Smooth muscle cell of the pulmonary artery (primary cell): ENCODE data around the gene CRYGB. TPM values are rescaled to one million over a fixed set of nuclear protein-coding genes. Genes with fewer than 3 reads are reported as not detected.

ENCODE experiments used
- total RNA-seq: library from RNA; depleted of rRNA; stranded (reverse); fragments of >200 nt; gene quantifications from 2 replicates; pipeline ENCODE4 v1.2.3, GENCODE V29; 2014

Gene CRYGB, protein sequence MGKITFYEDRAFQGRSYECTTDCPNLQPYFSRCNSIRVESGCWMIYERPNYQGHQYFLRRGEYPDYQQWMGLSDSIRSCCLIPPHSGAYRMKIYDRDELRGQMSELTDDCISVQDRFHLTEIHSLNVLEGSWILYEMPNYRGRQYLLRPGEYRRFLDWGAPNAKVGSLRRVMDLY
- total RNA-seq: not detected in 2 replicates

GRCh38 chr2:208146006-208146405, at the start of gene CRYGB:
Gene CRYGB, minus strand, starts transcription at chr2:208146158. Its CDS starts 38 bp downstream, at chr2:208146120.

GRCh38 chr2:208189810-208190503, 44.0 kb upstream of the CRYGB start, which contains the start of gene C2orf80:
Gene C2orf80, minus strand, starts transcription at chr2:208190030. Its CDS starts 3,044 bp downstream, at chr2:208186986.

DNA sequence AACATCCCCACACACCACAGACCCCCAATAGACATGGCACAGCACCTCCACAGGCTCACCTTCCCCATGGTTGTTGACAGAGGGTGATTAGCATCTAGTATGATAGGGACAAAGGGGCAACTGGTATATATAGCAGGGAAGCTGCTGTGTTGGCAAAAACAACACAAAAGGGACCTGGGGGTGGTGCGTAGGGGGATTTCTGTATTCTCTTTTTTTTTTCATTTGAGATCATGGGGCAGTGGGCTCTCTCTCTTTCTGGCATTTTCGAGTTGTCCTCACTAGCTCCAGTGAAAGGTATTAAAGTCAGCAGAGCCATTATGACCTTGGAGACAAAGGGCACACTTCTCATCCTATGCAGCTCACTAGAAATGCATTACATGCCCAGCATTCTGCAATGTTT, 17.5 kb upstream of the CRYGB start, which contains the start of gene CRYGA:
TSS of gene CRYGA (minus strand) at position 101 of the 400 bp plus-strand sequence. CDS start at position 68, 33 bp downstream.

DNA sequence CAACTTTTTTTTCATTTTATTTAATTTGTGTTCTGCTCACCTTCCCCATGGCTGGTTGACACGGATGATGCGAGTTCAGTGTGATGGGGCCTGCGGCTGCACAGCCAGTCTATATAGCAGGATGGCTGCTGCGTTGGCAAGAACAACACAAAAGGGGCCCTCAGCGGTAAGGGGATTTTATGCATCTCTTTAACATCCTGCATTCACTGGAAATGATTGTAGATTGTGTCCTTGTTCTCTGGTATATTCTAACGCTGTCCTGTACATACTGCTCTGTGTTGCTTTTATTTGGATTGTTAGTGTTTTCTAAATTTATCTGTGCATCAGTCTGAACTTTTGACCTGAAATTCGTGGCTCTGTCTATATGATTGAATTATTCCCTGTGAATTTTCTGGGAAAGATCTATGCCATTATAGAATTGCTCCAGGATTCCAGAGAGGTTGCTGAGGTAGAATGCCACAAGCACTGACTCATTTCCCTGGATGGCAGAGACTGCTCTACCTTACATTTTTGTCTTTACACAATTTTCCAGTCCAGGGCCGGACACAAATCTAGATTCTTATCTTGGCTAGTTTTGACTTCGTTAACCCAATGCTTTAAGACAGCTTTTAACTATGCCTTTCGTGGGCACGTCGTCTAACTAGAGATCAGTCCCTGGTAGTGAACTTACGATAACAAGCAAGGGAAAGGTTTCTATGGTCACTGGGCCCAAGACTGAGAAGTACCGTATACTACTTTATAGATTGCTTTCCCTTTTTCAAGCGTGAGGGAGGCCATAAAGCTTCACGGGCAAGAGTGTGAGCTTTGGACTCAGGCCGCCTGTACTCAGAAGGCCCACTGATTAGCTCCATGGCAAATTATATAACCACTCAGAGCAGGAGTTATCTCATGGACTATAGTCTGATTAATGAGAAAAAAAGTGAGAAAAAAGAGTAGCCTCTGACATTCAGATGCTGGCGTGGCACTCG, 15.9 kb downstream of the CRYGB start, which contains the start of gene CRYGC:
TSS of gene CRYGC (minus strand) at position 85 of the 968 bp plus-strand sequence. CDS start at position 49, 36 bp downstream.

GRCh38 chr2:208124013-208124715, 21.8 kb downstream of the CRYGB start, which contains the start of gene CRYGD:
Gene CRYGD, minus strand, starts transcription at chr2:208124524. Its CDS starts 51 bp downstream, at chr2:208124473.

Other genes starting within 250 kb of the CRYGB start
- 13.5 and 18.1 TPM in 2 replicates for gene PLEKHM3, start 120.6 kb downstream of the CRYGB start, total RNA-seq
- not detected in 2 replicates for gene CRYGD, start 21.6 kb downstream of the CRYGB start, total RNA-seq
- not detected in 2 replicates for gene CRYGC, start 16.3 kb downstream of the CRYGB start, total RNA-seq
- not detected in 2 replicates for gene CRYGA, start 17.4 kb upstream of the CRYGB start, total RNA-seq
- not detected in 2 replicates for gene C2orf80, start 43.9 kb upstream of the CRYGB start, total RNA-seq
- gene IDH1, start 108.9 kb upstream of the CRYGB start, total RNA-seq: 133 and 139 TPM in 2 replicates
- gene PIKFYVE, start 120.1 kb upstream of the CRYGB start, total RNA-seq: 34.7 and 35.1 TPM in 2 replicates